ENCODE measurements around the gene ADAMTS12. TPM values are rescaled to one million over a fixed set of nuclear protein-coding genes. Genes with fewer than 3 reads are reported as not detected.
"Not testable (repeated sequence)": the region's sequence is repeated elsewhere in the genome, so short reads cannot be mapped to it uniquely, and the experiment has no call there.

Gene ADAMTS12
- total RNA-seq, 2 experiments from 2014 or later = not detected

DNA sequence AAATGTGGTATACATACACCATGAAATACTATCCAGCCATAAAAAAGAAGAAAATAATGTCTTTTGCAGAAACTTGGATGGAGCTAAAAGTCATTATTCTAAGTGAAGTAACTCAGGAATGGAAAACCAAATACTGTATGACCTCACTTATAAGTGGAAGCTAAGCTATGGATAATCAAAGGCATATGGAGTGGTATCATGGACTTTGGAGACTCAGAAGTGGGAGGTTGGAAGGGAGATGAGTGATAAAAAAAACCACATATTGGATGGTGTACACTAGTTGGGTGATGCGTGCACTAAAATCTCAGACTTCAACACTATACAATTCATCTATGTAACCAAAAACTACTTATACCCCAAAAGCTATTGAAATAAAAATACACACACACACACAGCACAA is 24.5 kb downstream of the ADAMTS12 start:
- Mint-ChIP-seq H3K27ac (no peak overlapping the region), H3K9me3 (ENCODE audit: insufficient read depth) (peaks cover 16% of the 10 kb centered on the region), H3K4me3 (no peak overlapping the region), H3K36me3 (ENCODE audit: low read depth) (no peaks in the 10 kb centered on the region), H3K4me1 (ENCODE audit: low read depth) (no peaks in the 10 kb centered on the region), H3K27me3 (ENCODE audit: low read depth) (peaks cover under 1% of the 10 kb centered on the region)
- ATAC-seq (no peak), DNase-seq (no peak)
- ChIA-PET CTCF (no interaction called here), POLR2A (no interaction called here)

DNA sequence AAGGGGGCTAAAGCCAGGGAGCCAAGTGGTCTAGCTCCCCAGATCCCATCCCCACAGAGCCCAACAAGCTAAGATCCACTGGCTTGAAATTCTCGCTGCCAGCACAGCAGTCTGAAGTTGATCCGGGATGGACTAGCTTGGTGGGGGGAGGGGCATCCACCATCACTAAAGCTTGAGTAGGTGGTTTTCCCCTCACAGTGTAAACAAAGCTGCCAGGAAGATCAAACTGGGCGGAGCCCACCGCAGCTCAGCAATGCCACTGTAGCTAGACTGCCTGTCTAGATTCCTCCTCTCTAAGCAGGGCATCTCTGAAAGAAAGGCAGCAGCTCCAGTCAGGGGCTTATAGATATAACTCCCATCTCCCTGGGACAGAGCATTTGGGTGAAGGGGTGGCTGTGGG is 32.6 kb downstream of the ADAMTS12 start:
- H3K36me3 Mint-ChIP-seq (ENCODE audit: low read depth); H3K4me3 Mint-ChIP-seq; H3K9me3 Mint-ChIP-seq (ENCODE audit: insufficient read depth); POLR2A ChIA-PET; H3K27ac Mint-ChIP-seq: not testable (repeated sequence)
- DNase-seq = peak; percentile 69
- Mint-ChIP-seq H3K27me3 (ENCODE audit: low read depth) (peaks cover 15% of the 10 kb centered on the region), H3K4me1 (ENCODE audit: low read depth) (peaks cover 16% of the 10 kb centered on the region)
- CTCF ChIA-PET = interaction anchor here (0.8 to 1.2 kb wide), 2 partner anchors 9 to 76 kb away, joined by 3 to 4 read pairs; no protein-coding TSS in a partner anchor
- ATAC-seq = peak; percentile 49

DNA sequence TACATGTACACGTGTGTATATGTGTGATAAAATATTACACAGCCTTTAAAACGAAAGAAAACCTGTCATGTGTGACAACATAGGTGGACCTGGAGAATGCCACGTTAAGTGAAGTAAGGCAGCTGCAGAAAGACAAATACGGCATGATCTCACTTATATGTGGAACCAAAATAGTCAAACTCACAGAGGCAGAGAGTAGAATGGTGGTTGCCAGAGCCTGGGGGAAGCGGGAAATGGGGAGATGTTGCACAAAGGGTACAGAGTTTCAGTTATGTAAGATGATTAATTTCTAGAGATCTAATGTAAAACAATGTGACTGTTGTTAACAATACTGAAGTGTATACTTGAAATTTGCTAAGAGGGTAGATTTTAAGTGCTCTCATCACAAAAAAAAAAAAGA is 34.8 kb downstream of the ADAMTS12 start:
- POLR2A ChIA-PET = no interaction called here
- Mint-ChIP-seq H3K36me3 (ENCODE audit: low read depth) (no peaks in the 10 kb centered on the region), H3K4me3 (no peak overlapping the region), H3K27ac (no peak overlapping the region), H3K27me3 (ENCODE audit: low read depth) (peaks cover 25% of the 10 kb centered on the region), H3K4me1 (ENCODE audit: low read depth) (peaks cover 16% of the 10 kb centered on the region), H3K9me3 (ENCODE audit: insufficient read depth) (no peaks in the 10 kb centered on the region)
- CTCF ChIA-PET = no interaction called here
- DNase-seq (no peak), ATAC-seq (no peak)

DNA sequence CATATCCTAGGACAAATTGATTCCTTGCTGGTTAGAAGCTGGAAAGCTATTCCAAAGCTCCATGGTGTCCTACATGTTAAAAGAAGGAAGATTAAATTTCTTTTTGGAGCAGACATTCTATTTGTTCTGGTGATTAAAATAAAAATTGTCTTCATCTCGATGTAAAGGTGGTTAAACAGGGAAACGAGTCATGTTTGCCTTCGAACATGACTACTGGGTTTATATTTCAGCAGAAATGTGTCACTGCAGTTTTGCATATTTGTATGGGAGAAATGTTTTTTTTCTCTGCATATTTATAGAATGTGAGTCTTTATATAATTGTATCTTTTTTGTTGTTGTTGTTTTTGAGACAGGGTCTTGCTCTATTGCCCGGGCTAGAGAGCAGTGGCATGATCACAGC is 36.4 kb downstream of the ADAMTS12 start:
- no peak overlapping the region for H3K4me3 Mint-ChIP-seq
- H3K27ac Mint-ChIP-seq = no peak overlapping the region
- CTCF ChIA-PET = no interaction called here
- no peak for ATAC-seq
- H3K36me3 Mint-ChIP-seq (ENCODE audit: low read depth) = no peaks in the 10 kb centered on the region
- POLR2A ChIA-PET = no interaction called here
- peaks cover 22% of the 10 kb centered on the region for H3K27me3 Mint-ChIP-seq (ENCODE audit: low read depth)
- H3K9me3 Mint-ChIP-seq (ENCODE audit: insufficient read depth) = no peaks in the 10 kb centered on the region
- no peak for DNase-seq
- H3K4me1 Mint-ChIP-seq (ENCODE audit: low read depth) = peaks cover 16% of the 10 kb centered on the region

DNA sequence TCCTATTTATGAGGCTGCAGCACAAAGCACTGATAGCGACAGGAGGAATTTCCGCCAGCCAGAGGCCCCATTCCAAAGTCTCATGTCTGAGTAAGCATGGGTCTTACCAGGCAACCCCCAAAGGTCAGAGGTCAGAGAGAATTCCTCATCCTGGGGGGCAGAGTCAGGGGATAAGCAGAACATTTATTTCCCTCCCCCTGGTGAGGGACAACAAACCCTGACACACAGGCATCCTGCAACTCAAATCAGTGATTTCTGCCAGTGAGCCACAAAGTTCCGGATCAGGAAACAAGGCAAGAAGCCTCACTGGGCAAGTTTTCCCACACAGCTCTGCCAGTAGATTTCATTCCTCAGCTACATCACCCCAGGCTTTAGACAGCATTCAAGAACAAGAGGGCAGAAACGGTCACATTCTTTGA is 37.0 kb downstream of the ADAMTS12 start:
- Mint-ChIP-seq H3K27ac (no peak overlapping the region), H3K4me3 (no peak overlapping the region), H3K27me3 (ENCODE audit: low read depth) (peaks cover 19% of the 10 kb centered on the region), H3K36me3 (ENCODE audit: low read depth) (peaks cover 2% of the 10 kb centered on the region), H3K4me1 (ENCODE audit: low read depth) (peaks cover 21% of the 10 kb centered on the region), H3K9me3 (ENCODE audit: insufficient read depth) (no peaks in the 10 kb centered on the region)
- CTCF ChIA-PET = no interaction called here
- POLR2A ChIA-PET = no interaction called here
- DNase-seq (no peak), ATAC-seq (no peak)

DNA sequence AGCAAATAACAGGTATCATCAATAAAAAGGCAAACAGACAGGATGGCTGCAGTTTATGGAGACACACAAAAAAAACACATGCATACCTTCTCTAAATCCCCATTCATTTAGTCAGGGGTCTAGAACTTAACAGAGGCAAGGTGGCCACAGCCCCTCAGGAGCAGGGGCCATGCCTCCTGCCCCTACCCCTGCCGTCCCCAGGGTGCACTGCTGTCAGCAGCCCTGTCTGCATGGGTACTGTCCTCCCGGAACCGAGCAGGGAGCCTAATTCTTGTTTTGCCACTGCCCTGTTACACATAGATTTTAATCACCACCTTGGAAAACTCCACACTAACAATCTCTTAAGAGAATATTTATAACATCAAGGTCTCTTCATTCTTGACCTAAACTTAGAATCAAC is 39.0 kb downstream of the ADAMTS12 start:
- Mint-ChIP-seq H3K27me3 (ENCODE audit: low read depth) (peaks cover 19% of the 10 kb centered on the region), H3K9me3 (ENCODE audit: insufficient read depth) (no peaks in the 10 kb centered on the region), H3K36me3 (ENCODE audit: low read depth) (peaks cover 2% of the 10 kb centered on the region), H3K4me3 (no peak overlapping the region), H3K27ac (no peak overlapping the region), H3K4me1 (ENCODE audit: low read depth) (peaks cover 9% of the 10 kb centered on the region)
- ATAC-seq (no peak), DNase-seq (no peak)
- CTCF ChIA-PET = interaction anchor here (0.9 kb wide), 2 partner anchors 12 to 117 kb away, joined by 3 to 6 read pairs; no protein-coding TSS in a partner anchor
- POLR2A ChIA-PET = no interaction called here

DNA sequence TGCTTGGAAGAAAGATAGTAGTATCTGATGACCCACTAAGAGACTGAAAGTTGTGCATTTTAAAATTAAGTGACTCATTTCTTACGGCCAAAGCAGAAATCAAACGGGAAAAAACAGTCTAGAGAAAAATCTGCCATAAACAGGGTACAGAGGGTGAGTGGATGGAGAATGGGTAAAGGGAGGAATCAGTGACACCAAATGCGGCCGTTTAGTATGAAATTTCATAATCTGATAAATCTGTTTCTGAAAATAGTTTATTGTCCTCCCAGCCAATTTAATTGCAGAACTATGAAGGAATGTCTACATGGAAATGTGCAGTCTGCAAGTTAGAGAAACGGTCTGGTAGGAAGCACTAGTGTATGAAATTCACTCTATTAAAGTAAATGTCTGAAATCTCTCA is 39.5 kb downstream of the ADAMTS12 start:
- H3K27me3 Mint-ChIP-seq (ENCODE audit: low read depth) = peaks cover 19% of the 10 kb centered on the region
- no peak for DNase-seq

DNA sequence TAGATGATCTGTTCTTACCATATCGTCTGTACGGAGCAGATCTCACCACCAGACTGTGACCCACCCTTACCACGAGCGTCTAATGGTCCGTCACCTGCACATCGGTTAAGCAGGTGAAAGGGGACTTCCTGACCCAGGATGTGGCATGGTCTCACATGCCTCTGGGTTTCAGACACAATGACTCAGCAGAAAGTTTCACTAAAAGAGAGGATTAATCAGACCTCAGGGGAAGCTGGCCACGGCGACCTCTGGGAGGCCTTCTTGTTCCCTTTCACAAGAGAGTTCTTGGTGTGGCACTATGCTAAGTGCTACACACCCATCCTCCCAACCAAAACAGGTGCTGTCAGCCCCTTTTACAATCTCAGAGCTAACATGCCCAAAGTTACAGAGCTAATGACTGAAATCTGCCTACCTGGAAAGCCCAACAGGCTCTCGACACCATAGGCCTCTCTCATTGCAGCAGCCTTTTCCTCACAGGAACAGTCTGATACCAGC is 41.6 kb downstream of the ADAMTS12 start:
- ChIA-PET POLR2A (no interaction called here), CTCF (interaction anchor here (1.5 to 1.9 kb wide), 2 partner anchors 9 to 120 kb away, joined by 4 to 5 read pairs; no protein-coding TSS in a partner anchor)

More for the DNA sequence above, 39.5 kb downstream of the ADAMTS12 start:
- no peak overlapping the region for H3K4me3 Mint-ChIP-seq
- H3K9me3 Mint-ChIP-seq (ENCODE audit: insufficient read depth) = no peaks in the 10 kb centered on the region
- no peak for ATAC-seq
- no peak overlapping the region for H3K27ac Mint-ChIP-seq
- ChIA-PET POLR2A (no interaction called here), CTCF (interaction anchor here (0.9 to 1.9 kb wide), 2 partner anchors 12 to 117 kb away, joined by 3 to 5 read pairs; no protein-coding TSS in a partner anchor)
- H3K36me3 Mint-ChIP-seq (ENCODE audit: low read depth) = peaks cover 2% of the 10 kb centered on the region
- H3K4me1 Mint-ChIP-seq (ENCODE audit: low read depth) = peaks cover 9% of the 10 kb centered on the region

DNA sequence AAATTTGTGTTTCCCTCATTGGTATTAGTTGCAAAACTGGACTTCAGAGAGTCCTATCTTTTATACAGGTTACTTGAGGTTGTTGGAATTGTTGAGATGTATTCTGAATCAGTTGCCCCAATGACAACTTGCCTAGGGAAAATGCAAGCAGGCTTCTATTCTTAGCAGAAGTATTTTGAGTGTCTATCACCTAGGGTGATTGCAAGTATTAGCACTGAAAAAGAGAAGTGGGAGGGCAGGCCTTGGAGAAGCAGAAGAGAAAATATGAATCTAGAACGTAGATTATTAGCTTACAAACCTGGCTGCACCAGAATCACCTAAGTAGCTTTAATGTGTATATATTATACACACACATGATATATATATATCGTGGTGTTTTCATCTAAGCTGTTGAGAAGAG is 43.2 kb downstream of the ADAMTS12 start:
- DNase-seq = no peak
- H3K4me3 Mint-ChIP-seq = no peak overlapping the region
- no peak overlapping the region for H3K27ac Mint-ChIP-seq
- ATAC-seq = no peak
- H3K36me3 Mint-ChIP-seq (ENCODE audit: low read depth) = peaks cover 2% of the 10 kb centered on the region
- peaks cover 11% of the 10 kb centered on the region for H3K4me1 Mint-ChIP-seq (ENCODE audit: low read depth)
- CTCF ChIA-PET = no interaction called here
- POLR2A ChIA-PET = no interaction called here
- H3K9me3 Mint-ChIP-seq (ENCODE audit: insufficient read depth) = peaks cover 5% of the 10 kb centered on the region
- H3K27me3 Mint-ChIP-seq (ENCODE audit: low read depth) = peaks cover 26% of the 10 kb centered on the region

More for the DNA sequence above, 41.6 kb downstream of the ADAMTS12 start:
- H3K27me3 Mint-ChIP-seq (ENCODE audit: low read depth) = peaks cover 25% of the 10 kb centered on the region
- no peaks in the 10 kb centered on the region for H3K9me3 Mint-ChIP-seq (ENCODE audit: insufficient read depth)
- peak overlapping the region; percentile 40 for H3K4me3 Mint-ChIP-seq
- peaks cover 9% of the 10 kb centered on the region for H3K4me1 Mint-ChIP-seq (ENCODE audit: low read depth)
- DNase-seq (peak; percentile 65), ATAC-seq (peak; percentile 72)
- H3K36me3 Mint-ChIP-seq (ENCODE audit: low read depth) = peaks cover 2% of the 10 kb centered on the region
- H3K27ac Mint-ChIP-seq = peak overlapping the region; percentile 74

DNA sequence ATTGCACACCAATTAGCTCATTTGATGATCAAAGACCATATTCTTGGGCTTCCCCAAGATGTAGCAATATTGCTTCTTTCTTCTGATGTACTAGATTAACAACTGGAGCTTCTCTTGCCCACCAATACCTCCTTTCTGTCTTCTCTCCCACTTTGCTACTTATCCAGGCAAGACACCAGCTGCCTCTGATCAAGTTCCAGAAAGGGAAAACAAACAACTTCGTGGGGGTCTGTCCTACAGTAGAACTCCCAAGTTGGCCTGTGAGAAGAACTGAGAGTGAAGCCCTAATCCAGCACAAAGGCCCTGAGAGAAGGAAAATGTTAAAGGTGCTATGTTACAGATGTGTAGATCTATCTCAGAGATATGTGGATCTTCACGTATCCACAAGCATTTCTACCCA is 44.9 kb downstream of the ADAMTS12 start:
- Mint-ChIP-seq H3K4me3 (no peak overlapping the region), H3K9me3 (ENCODE audit: insufficient read depth) (peaks cover 5% of the 10 kb centered on the region), H3K27me3 (ENCODE audit: low read depth) (peaks cover 15% of the 10 kb centered on the region), H3K36me3 (ENCODE audit: low read depth) (peaks cover 8% of the 10 kb centered on the region), H3K27ac (no peak overlapping the region), H3K4me1 (ENCODE audit: low read depth) (peaks cover 23% of the 10 kb centered on the region)
- ATAC-seq (no peak), DNase-seq (no peak)
- POLR2A ChIA-PET = no interaction called here
- CTCF ChIA-PET = no interaction called here

DNA sequence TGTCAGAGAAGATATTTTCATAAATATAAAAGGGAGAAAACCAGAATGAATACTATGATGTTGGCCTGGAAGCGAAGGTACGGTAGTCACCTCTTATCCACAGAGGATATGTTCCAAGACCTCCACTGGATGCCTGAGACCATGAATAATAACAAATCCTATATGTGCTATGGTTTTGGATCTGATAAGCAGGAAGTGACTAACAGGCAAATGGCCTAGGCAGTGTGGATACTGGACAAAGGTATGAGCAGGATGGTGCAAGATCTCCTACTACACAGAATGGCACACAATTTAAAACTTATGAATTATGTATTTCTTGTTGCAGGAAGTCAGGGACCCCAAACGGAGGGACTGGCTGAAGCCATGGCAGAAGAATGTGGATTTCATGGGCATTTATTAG is 48.2 kb downstream of the ADAMTS12 start:
- Mint-ChIP-seq H3K27ac (no peak overlapping the region), H3K4me3 (no peak overlapping the region), H3K27me3 (ENCODE audit: low read depth) (peaks cover 13% of the 10 kb centered on the region), H3K9me3 (ENCODE audit: insufficient read depth) (peaks cover 5% of the 10 kb centered on the region), H3K4me1 (ENCODE audit: low read depth) (peaks cover 41% of the 10 kb centered on the region), H3K36me3 (ENCODE audit: low read depth) (peaks cover 7% of the 10 kb centered on the region)
- ATAC-seq (no peak), DNase-seq (no peak)
- ChIA-PET POLR2A (interaction anchor here (0.7 kb wide), 1 partner anchor 33 kb away, joined by 3 read pairs; no protein-coding TSS in a partner anchor), CTCF (no interaction called here)

DNA sequence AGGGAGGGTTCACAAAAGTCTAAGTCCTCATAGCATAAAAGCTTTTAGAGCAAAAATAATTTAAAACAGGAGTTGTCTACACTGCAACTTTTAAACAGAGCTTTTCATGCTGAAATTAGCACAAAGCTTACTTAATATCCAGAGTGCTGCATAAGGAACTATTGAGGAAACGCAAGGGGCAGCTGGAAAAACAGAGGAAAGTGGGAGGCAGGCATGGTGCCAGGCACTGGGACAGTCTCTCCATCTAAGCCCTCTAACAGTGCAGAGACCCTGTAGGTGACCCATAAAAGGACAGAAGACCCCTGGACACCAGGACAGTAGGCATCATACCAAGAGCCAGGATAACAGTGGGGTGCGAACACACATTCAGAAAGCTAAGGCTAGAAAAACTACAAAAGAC is 49.3 kb downstream of the ADAMTS12 start:
- no peak for DNase-seq
- H3K4me3 Mint-ChIP-seq = no peak overlapping the region
- peaks cover 7% of the 10 kb centered on the region for H3K36me3 Mint-ChIP-seq (ENCODE audit: low read depth)
- peaks cover 15% of the 10 kb centered on the region for H3K27me3 Mint-ChIP-seq (ENCODE audit: low read depth)
- no peak overlapping the region for H3K27ac Mint-ChIP-seq
- ATAC-seq = no peak
- H3K4me1 Mint-ChIP-seq (ENCODE audit: low read depth) = peaks cover 43% of the 10 kb centered on the region
- CTCF ChIA-PET = no interaction called here
- POLR2A ChIA-PET = no interaction called here
- H3K9me3 Mint-ChIP-seq (ENCODE audit: insufficient read depth) = peaks cover 5% of the 10 kb centered on the region

DNA sequence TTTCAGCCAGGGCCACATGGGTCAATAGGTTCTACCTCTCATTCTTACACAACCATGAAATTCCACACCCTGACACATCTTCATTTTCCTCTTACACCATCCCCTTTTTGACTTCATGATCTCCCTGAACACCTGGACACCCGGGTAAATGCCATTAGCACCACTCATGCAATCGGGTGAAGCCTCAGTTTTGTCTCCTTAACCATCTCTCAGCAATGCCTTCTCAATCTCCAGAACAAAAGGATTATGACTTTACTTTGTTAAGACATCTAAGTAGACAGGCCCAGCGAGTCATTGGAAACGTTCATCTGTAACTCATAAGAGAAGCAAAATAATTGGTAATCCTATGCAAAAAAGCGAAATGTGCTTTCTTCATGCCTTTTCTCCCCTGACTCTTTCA is 49.9 kb downstream of the ADAMTS12 start:
- CTCF ChIA-PET = no interaction called here

More for the DNA sequence above, 49.9 kb downstream of the ADAMTS12 start:
- POLR2A ChIA-PET = no interaction called here
- ATAC-seq = no peak
- Mint-ChIP-seq H3K4me3 (no peak overlapping the region), H3K4me1 (ENCODE audit: low read depth) (peaks cover 43% of the 10 kb centered on the region), H3K27ac (peak overlapping the region; percentile 35), H3K9me3 (ENCODE audit: insufficient read depth) (peaks cover 5% of the 10 kb centered on the region), H3K27me3 (ENCODE audit: low read depth) (peaks cover 15% of the 10 kb centered on the region), H3K36me3 (ENCODE audit: low read depth) (peaks cover 7% of the 10 kb centered on the region)
- DNase-seq = no peak
